Activated CD4-positive, alpha-beta T cell treated with anti-CD3 and anti-CD28 coated beads for 36 hours (primary cell): Measurements from ENCODE around the gene FITM1. TPM values are rescaled to one million over a fixed set of nuclear protein-coding genes. Genes with fewer than 3 reads are reported as not detected.

ENCODE experiments used
- ATAC-seq: fragments of 200-7000 bp; cut with Tn5 transposase; one replicate; pipeline ENCODE4 v1.10.0; 2021; ENCODE audit warnings: mild to moderate bottlenecking, moderate library complexity
- CTCF ChIA-PET: fragments of 350-600 bp; sonication (Branson Sonifier 250); formaldehyde crosslinking; loops from one replicate; lab custom pipeline; 2021; ENCODE audit warnings: antibody characterized with exemption; lab: Charles Lee
- POLR2A ChIA-PET: fragments of 350-600 bp; sonication (Branson Sonifier 250); formaldehyde crosslinking; loops from one replicate; lab custom pipeline; 2021; ENCODE audit warnings: antibody characterized with exemption, inconsistent platforms; lab: Charles Lee
- DNase-seq: peaks from one replicate; pipeline ENCODE4 v3.0.0-alpha.2; 2020
- H3K27ac Mint-ChIP-seq: one replicate; pipeline ENCODE4 v1.8.0; 2021; ENCODE audit warnings: mixed read lengths
- H3K27me3 Mint-ChIP-seq: one replicate; pipeline ENCODE4 v1.8.0; 2021; ENCODE audit warnings: mixed read lengths
- H3K36me3 Mint-ChIP-seq: one replicate; pipeline ENCODE4 v1.8.0; 2021; ENCODE audit warnings: low read depth, mixed read lengths
- H3K4me1 Mint-ChIP-seq: one replicate; pipeline ENCODE4 v1.8.0; 2021; ENCODE audit warnings: mixed read lengths
- H3K4me3 Mint-ChIP-seq: one replicate; pipeline ENCODE4 v1.8.0; 2021; ENCODE audit warnings: mild to moderate bottlenecking, moderate library complexity, mixed read lengths
- H3K9me3 Mint-ChIP-seq: one replicate; pipeline ENCODE4 v1.8.0; 2021; ENCODE audit warnings: low read depth, mixed read lengths
- intact Hi-C, 2 experiments: fragments of 100-400 bp; cut with DNase I in 1 of 2; cut with micrococcal nuclease in 1 of 2; formaldehyde crosslinking; loops; one replicate each; pipeline versions ENCODE4 v1.14.2 to v1.15.1; 2022 to 2024; cut with DNase I, micrococcal nuclease
- total RNA-seq, 2 experiments: library from RNA; stranded (reverse); gene quantifications; one replicate each; pipeline ENCODE4 v1.2.3, GENCODE V29; 2021

Gene FITM1
- total RNA-seq, 2 experiments from 2014 or later = 0.53 TPM; not detected in 1

- ATAC-seq = no peak
- intact Hi-C loops = loop anchor here (1.0 to 5.0 kb wide), 3 partner anchors 32 to 103 kb away; partner anchors contain the start of gene DHRS4L2 (in 1 of the 2)
- CTCF ChIA-PET = interaction anchor here (0.7 to 12.4 kb wide), 19 partner anchors 9 to 152 kb away, joined by 3 to 189 read pairs (median 5); partner anchors contain the start of genes CARMIL3, EMC9, IRF9 and PSME1
- Mint-ChIP-seq H3K27me3 (no peaks in the 10 kb centered on the region), H3K4me1 (peaks cover 14% of the 10 kb centered on the region), H3K27ac (no peak overlapping the region), H3K9me3 (no peaks in the 10 kb centered on the region), H3K36me3 (peaks cover under 1% of the 10 kb centered on the region), H3K4me3 (no peak overlapping the region)
- DNase-seq = no peak
- POLR2A ChIA-PET = interaction anchor here (1.0 to 1.1 kb wide), 2 partner anchors 8 to 24 kb away, joined by 3 read pairs; no protein-coding TSS in a partner anchor
Observed at GRCh38 chr14:24089890-24090289, 40.6 kb upstream of the FITM1 start.

GRCh38 chr14:24092110-24092504 lies 38.4 kb upstream of the FITM1 start:
- DNase-seq = no peak
- Mint-ChIP-seq H3K27ac (peak overlapping the region; percentile 85), H3K4me1 (peaks cover 26% of the 10 kb centered on the region), H3K4me3 (no peak overlapping the region), H3K9me3 (no peaks in the 10 kb centered on the region), H3K27me3 (no peaks in the 10 kb centered on the region), H3K36me3 (peaks cover 19% of the 10 kb centered on the region)
- ChIA-PET CTCF (interaction anchor here (0.7 to 12.4 kb wide), 15 partner anchors 10 to 460 kb away, joined by 3 to 189 read pairs (median 5); partner anchors contain the start of genes CARMIL3, CPNE6, DCAF11 and NRL), POLR2A (interaction anchor here (0.7 to 0.9 kb wide), 2 partner anchors 23 to 340 kb away, joined by 3 to 4 read pairs; partner anchors contain the start of genes DCAF11 and NRL)
- no peak for ATAC-seq
- intact Hi-C loops = loop anchor here in 1 of 2 experiments (5.0 kb wide), 1 partner anchor 105 kb away; the partner anchor contains the start of gene DHRS4L2

DNA sequence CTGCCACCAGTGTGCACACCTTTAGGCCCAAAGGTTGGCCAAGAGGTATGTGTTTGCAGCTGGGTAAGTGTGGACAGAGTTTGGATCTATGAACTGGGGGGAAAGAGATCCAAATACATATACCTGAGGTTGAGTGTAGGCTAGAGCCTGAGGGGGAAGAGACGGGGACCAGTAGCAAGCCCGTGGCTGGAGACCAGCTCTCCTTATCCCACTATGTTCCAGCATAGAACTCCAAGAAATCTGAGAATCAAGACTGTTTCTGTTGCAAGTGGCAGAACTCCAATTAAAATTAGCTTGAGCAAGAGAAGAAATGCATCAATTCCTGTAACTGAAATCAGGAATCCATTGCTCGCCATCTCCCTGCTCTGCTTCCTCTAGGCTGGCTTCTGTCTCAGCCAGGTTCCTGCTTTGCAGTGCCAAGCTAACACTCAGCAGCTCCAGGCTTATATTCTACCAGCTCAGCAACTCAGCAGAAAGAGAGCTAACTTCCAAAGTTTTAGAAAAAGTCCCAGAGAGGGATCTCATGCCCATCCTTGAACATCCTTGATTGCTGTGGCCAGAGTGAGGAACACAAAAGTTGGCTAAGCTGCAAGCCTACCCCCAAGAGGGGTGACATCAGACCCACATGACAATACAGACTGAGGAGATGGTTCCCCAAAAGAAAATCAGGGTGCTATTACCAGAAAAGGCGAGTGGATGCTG lies 37.8 kb upstream of the FITM1 start:
- Mint-ChIP-seq H3K27me3 (no peaks in the 10 kb centered on the region), H3K36me3 (peaks cover 19% of the 10 kb centered on the region), H3K27ac (peak overlapping the region; percentile 85), H3K4me3 (peak overlapping the region; percentile 85), H3K4me1 (peaks cover 26% of the 10 kb centered on the region), H3K9me3 (no peaks in the 10 kb centered on the region)
- DNase-seq (no peak), ATAC-seq (no peak)
- ChIA-PET CTCF (interaction anchor here (0.7 to 12.4 kb wide), 16 partner anchors 10 to 461 kb away, joined by 3 to 189 read pairs (median 4); partner anchors contain the start of genes CPNE6, DCAF11, NRL and PSME1), POLR2A (interaction anchor here (0.5 to 2.9 kb wide), 4 partner anchors 12 to 339 kb away, joined by 3 to 12 read pairs (median 5); partner anchors contain the start of genes DCAF11 and NRL)
- intact Hi-C loops = loop anchor here in 1 of 2 experiments (5.0 kb wide), 1 partner anchor 105 kb away; the partner anchor contains the start of gene DHRS4L2

GRCh38 chr14:24093207-24093900 lies 37.1 kb upstream of the FITM1 start:
- Mint-ChIP-seq H3K36me3 (peaks cover 23% of the 10 kb centered on the region), H3K4me1 (peaks cover 26% of the 10 kb centered on the region), H3K9me3 (no peaks in the 10 kb centered on the region), H3K4me3 (peak overlapping the region; percentile 85), H3K27ac (peak overlapping the region; percentile 85), H3K27me3 (no peaks in the 10 kb centered on the region)
- ChIA-PET CTCF (interaction anchor here (0.7 to 12.4 kb wide), 14 partner anchors 9 to 291 kb away, joined by 3 to 189 read pairs (median 4); partner anchors contain the start of genes CPNE6, DCAF11, IRF9 and NRL), POLR2A (interaction anchor here (0.5 to 2.9 kb wide), 9 partner anchors 13 to 67 kb away, joined by 3 to 13 read pairs (median 6); partner anchors contain the start of genes DCAF11, EMC9, IRF9 and NRL)
- DNase-seq (no peak), ATAC-seq (no peak)
- intact Hi-C loops = loop anchor here in 1 of 2 experiments (5.0 kb wide), 1 partner anchor 106 kb away; the partner anchor contains the start of gene DHRS4L2

DNA sequence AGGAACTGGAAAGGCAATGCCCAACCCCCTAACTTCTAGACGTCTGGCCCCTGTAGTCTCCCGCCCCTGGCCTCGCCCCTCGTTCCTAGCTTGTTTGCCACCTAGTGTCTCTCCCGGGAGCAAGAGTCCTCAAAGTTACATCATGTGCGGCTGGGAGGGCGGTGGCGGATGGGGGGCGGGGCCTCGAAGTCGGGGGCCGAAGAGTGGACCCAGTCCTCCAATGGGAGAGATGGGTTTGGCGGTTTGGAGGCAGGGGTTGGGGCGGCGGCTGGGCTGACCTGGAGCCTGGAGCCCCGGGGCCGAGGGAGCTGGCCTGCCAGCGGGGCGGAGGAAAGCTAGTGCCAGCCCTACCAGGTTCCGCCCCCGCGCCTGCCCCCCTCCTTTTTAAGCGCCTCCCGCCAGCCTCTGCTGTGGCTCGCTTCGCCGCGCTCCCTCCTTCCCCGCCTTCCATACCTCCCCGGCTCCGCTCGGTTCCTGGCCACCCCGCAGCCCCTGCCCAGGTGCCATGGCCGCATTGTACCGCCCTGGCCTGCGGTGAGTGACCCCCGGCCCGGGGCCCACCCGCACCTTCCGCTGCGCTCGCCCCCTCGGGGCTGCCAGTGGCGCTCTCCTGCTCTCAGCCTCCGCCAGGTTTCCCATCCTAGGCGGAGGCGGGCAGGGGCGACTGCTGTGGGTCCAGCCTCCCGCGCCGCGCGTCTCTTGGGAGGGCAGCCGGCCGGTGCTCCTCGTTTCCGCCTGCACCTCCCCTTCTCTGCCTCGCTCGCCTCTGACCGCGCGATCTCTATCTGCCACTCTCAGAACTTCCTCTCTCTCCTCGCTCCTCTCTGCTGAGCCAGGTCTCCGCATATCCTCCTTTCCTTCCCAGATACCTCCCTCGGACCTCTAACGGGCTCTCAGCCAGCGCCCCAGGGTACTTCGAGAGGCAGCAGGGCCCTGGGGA lies 36.3 kb upstream of the FITM1 start, which contains the start of gene PCK2:
PCK2 (plus strand) TSS at position 411 of the 940 bp plus-strand sequence; CDS start at position 506, 95 bp downstream.
- H3K4me1 Mint-ChIP-seq = peaks cover 26% of the 10 kb centered on the region
- POLR2A ChIA-PET = interaction anchor here (0.6 to 2.9 kb wide), 11 partner anchors 12 to 105 kb away, joined by 3 to 13 read pairs (median 5); partner anchors contain the start of genes DCAF11, DHRS4L2, EMC9 and IRF9

DNA sequence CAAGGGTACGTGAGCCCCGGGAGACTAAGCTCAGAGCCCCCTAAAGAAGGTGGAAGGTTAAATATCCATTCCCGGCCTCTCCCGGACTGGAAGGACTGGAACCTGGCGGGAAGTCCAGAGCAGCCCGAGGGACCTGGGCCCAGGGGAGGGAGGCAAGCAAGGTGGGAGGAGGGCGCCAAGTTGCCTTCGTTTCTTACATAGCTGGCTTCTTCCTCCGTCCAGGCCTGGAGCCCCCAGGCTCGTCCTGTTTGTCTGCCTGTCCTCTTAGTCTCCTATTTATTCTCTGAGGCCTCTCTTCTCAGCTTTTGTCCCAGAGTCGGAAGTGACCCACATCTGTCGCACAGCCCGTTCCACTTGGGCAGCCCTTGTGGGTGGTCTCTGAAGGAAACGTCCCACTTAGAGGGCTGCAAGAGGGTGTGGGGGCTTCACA lies 35.6 kb upstream of the FITM1 start:
- Mint-ChIP-seq H3K4me3 (peak overlapping the region; percentile 85), H3K9me3 (no peaks in the 10 kb centered on the region), H3K27ac (peak overlapping the region; percentile 95), H3K27me3 (no peaks in the 10 kb centered on the region), H3K4me1 (peaks cover 26% of the 10 kb centered on the region), H3K36me3 (peaks cover 29% of the 10 kb centered on the region)
- ChIA-PET POLR2A (interaction anchor here (0.9 to 2.9 kb wide), 9 partner anchors 12 to 106 kb away, joined by 3 to 13 read pairs (median 5); partner anchors contain the start of genes DCAF11, DHRS4L2, EMC9 and IRF9), CTCF (interaction anchor here (0.6 to 12.4 kb wide), 8 partner anchors 13 to 1000 kb away, joined by 3 to 189 read pairs (median 18); partner anchors contain the start of genes ACIN1, C14orf119, CARMIL3 and DCAF11)
- intact Hi-C loops = loop anchor here (1.0 to 5.0 kb wide), 14 partner anchors 13 to 528 kb away; partner anchors contain the start of genes DCAF11 (in 2 of the 2), DHRS4L2 (in 2 of the 2), NRL (in 2 of the 2) and AP1G2 (in 1 of the 2)
- ATAC-seq (no peak), DNase-seq (peak; percentile 27)

More for the DNA sequence above, 36.3 kb upstream of the FITM1 start, which contains the start of gene PCK2:
- Mint-ChIP-seq H3K27me3 (no peaks in the 10 kb centered on the region), H3K9me3 (no peaks in the 10 kb centered on the region), H3K4me3 (peak within 1 kb of the TSS; percentile 85), H3K36me3 (peaks cover 23% of the 10 kb centered on the region), H3K27ac (peak within 1 kb of the TSS; percentile 95)
- DNase-seq = peak; percentile 95
- CTCF ChIA-PET = interaction anchor here (0.8 to 12.4 kb wide), 9 partner anchors 13 to 79 kb away, joined by 3 to 189 read pairs (median 4); partner anchors contain the start of genes DCAF11, IRF9 and NRL
- peak; percentile 87 for ATAC-seq
- intact Hi-C loops = loop anchor here (1.0 to 5.0 kb wide), 13 partner anchors 13 to 527 kb away; partner anchors contain the start of genes DCAF11 (in 2 of the 2), DHRS4L2 (in 2 of the 2), NRL (in 2 of the 2) and AP1G2 (in 1 of the 2)

DNA sequence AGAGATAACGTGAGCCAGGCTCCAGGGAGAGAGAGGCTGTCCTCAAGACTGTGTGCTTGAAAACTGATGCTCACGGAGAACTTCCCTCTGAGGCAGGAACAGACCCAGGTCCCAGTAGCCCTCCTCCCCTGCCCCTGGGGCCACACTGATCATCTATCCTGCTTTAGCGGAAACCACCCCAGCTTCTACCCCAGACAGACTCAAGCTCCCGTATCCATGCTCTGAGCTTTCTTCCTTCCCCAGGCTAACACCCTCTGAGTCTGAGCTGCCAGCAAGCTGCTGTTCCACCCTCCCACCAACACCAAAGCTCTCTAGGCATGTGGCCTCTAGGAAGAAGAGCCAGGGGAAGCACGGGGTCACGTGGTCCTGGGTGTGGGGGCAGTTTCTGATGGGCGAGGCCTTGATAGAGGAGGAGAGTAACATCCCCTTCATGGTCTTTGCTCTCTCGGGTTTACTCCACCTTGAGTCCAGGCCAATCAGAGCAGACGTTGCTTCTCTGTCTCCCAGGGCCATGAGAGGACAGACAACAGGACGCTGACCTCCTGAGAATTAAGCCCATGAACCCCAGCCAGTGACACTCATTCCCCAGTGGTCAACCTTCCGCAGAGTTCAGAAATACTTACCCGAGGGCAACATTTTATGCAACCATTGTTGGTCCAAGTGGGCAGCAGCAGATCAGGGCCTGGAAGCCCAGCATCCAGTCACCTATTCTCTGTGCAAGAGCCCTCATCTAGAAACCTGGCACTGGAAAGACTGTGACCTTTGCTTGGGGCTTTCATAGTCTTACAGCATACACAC lies 35.0 kb upstream of the FITM1 start:
- intact Hi-C loops = loop anchor here in 1 of 2 experiments (1.0 to 2.0 kb wide), 4 partner anchors 13 to 529 kb away; partner anchors contain the start of genes AP1G2, CARMIL3 and DHRS4L2
- ATAC-seq = peak; percentile 40
- POLR2A ChIA-PET = interaction anchor here (0.9 to 2.9 kb wide), 6 partner anchors 13 to 107 kb away, joined by 3 to 13 read pairs (median 6); partner anchors contain the start of genes DCAF11, DHRS4L2, NRL and PSME2
- H3K27me3 Mint-ChIP-seq = no peaks in the 10 kb centered on the region
- peak; percentile 82 for DNase-seq
- peaks cover 24% of the 10 kb centered on the region for H3K4me1 Mint-ChIP-seq
- no peaks in the 10 kb centered on the region for H3K9me3 Mint-ChIP-seq
- H3K4me3 Mint-ChIP-seq = peak overlapping the region; percentile 85
- peaks cover 35% of the 10 kb centered on the region for H3K36me3 Mint-ChIP-seq
- peak overlapping the region; percentile 95 for H3K27ac Mint-ChIP-seq
- CTCF ChIA-PET = interaction anchor here (0.6 to 12.4 kb wide), 8 partner anchors 12 to 1000 kb away, joined by 3 to 189 read pairs (median 18); partner anchors contain the start of genes ACIN1, C14orf119, CARMIL3 and DCAF11

DNA sequence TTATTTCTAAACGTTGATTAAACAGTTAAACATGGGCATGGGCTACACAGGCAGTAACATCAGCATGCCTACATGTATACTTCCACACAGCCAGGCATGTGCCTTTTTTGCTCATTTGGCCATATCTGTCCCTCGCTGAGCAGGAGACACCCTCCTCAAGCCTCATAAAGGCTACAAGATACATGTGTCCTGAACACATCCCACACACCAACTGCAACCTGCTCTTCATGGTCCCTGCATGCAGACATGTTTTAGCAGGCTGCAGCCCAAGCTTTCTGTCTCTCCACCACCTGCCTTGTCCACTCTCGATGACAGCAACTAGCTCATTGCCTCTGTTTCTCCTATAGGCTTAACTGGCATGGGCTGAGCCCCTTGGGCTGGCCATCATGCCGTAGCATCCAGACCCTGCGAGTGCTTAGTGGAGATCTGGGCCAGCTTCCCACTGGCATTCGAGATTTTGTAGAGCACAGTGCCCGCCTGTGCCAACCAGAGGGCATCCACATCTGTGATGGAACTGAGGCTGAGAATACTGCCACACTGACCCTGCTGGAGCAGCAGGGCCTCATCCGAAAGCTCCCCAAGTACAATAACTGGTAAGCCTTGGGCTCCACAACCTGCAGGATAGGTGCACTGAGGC lies 33.8 kb upstream of the FITM1 start:
- POLR2A ChIA-PET = interaction anchor here (0.6 kb wide), 1 partner anchor 555 kb away, joined by 3 read pairs; no protein-coding TSS in a partner anchor
- CTCF ChIA-PET = interaction anchor here (0.6 to 12.4 kb wide), 3 partner anchors 11 to 40 kb away, joined by 3 to 189 read pairs (median 124); no protein-coding TSS in a partner anchor
- intact Hi-C loops = no loop called here
- H3K27ac Mint-ChIP-seq = peak overlapping the region; percentile 53
- peak overlapping the region; percentile 49 for H3K4me3 Mint-ChIP-seq
- no peak for ATAC-seq
- H3K27me3 Mint-ChIP-seq = no peaks in the 10 kb centered on the region
- no peaks in the 10 kb centered on the region for H3K9me3 Mint-ChIP-seq
- peaks cover 22% of the 10 kb centered on the region for H3K4me1 Mint-ChIP-seq
- DNase-seq = no peak
- peaks cover 46% of the 10 kb centered on the region for H3K36me3 Mint-ChIP-seq
